ENCODE data around the gene HGF. TPM values are rescaled to one million over a fixed set of nuclear protein-coding genes. Genes with fewer than 3 reads are reported as not detected.

The HGF gene
- total and polyA plus RNA-seq, 2 experiments from 2014 or later: 13.4 to 33.2 TPM

GRCh38 chr7:81721437-81721836 is 48.4 kb downstream of the HGF start:
- Histone ChIP-seq H3K27me3 (no peaks in the 10 kb centered on the region), H3K4me2 (no peak overlapping the region), H3K9me2 (replicated peaks; ENCODE audit: insufficient read depth) (no peaks in the 10 kb centered on the region), H2AFZ (no peak overlapping the region), H3K4me1 (ENCODE audit: insufficient read depth) (peaks cover 4% of the 10 kb centered on the region), H4K20me1 (ENCODE audit: insufficient read depth, poor library complexity, severe bottlenecking) (no peaks in the 10 kb centered on the region), H3K27ac (no peak overlapping the region), H3K36me3 (replicated peaks; ENCODE audit: insufficient read depth, low read depth) (no peaks in the 10 kb centered on the region), H3K79me2 (no peaks in the 10 kb centered on the region), H3K9me3 (ENCODE audit: low read depth) (no peaks in the 10 kb centered on the region), H3K4me3 (no peak overlapping the region)
- DNase-seq (ENCODE audit: low spot score): no peak
- TF ChIP-seq EZH2 (IDR thresholded peaks at IDR 0.05; ENCODE audit: borderline replicate concordance) (no peak), EZH2phosphoT487 (IDR thresholded peaks at IDR 0.05; ENCODE audit: low read depth, severe bottlenecking, unreplicated experiment) (no peak), CTCF (IDR thresholded peaks at IDR 0.05; ENCODE audit: poor library complexity) (no peak)
- 79% methylated on average over 2 of the region's 2 CpGs for WGBS (ENCODE audit: low lambda C conversion rate, missing lambda C conversion rate)

DNA sequence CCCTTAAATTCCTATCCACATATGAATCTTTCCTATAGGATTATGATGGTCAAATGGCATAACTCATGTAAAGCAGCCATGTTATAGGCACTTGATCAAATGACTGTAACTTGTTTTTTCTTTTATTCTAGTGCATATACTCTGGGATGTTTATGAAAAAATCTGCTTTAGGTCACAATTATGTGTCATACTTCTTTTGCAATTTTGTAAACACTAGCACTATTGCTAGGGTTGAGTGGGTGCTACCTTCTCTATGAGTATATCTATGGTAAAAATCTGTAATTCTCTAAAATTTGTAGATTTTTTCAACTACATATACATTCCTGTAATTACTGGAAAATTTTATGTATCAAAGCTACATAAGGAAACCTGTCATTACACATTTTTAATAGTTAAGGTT is 50.0 kb downstream of the HGF start:
- H3K27ac ChIP-seq: no peak overlapping the region
- H3K36me3 ChIP-seq (replicated peaks; ENCODE audit: insufficient read depth, low read depth): no peaks in the 10 kb centered on the region
- DNase-seq (ENCODE audit: low spot score): no peak
- no peaks in the 10 kb centered on the region for H3K9me2 ChIP-seq (replicated peaks; ENCODE audit: insufficient read depth)
- H3K9me3 ChIP-seq (ENCODE audit: low read depth): no peaks in the 10 kb centered on the region
- no peak overlapping the region for H3K4me2 ChIP-seq
- no peaks in the 10 kb centered on the region for H3K27me3 ChIP-seq
- H3K4me3 ChIP-seq: no peak overlapping the region
- H3K4me1 ChIP-seq (ENCODE audit: insufficient read depth): no peaks in the 10 kb centered on the region
- no peaks in the 10 kb centered on the region for H4K20me1 ChIP-seq (ENCODE audit: insufficient read depth, poor library complexity, severe bottlenecking)
- no peak overlapping the region for H2AFZ ChIP-seq
- TF ChIP-seq EZH2 (IDR thresholded peaks at IDR 0.05; ENCODE audit: borderline replicate concordance) (no peak), CTCF (IDR thresholded peaks at IDR 0.05; ENCODE audit: poor library complexity) (no peak), EZH2phosphoT487 (IDR thresholded peaks at IDR 0.05; ENCODE audit: low read depth, severe bottlenecking, unreplicated experiment) (no peak)
- no peaks in the 10 kb centered on the region for H3K79me2 ChIP-seq

DNA sequence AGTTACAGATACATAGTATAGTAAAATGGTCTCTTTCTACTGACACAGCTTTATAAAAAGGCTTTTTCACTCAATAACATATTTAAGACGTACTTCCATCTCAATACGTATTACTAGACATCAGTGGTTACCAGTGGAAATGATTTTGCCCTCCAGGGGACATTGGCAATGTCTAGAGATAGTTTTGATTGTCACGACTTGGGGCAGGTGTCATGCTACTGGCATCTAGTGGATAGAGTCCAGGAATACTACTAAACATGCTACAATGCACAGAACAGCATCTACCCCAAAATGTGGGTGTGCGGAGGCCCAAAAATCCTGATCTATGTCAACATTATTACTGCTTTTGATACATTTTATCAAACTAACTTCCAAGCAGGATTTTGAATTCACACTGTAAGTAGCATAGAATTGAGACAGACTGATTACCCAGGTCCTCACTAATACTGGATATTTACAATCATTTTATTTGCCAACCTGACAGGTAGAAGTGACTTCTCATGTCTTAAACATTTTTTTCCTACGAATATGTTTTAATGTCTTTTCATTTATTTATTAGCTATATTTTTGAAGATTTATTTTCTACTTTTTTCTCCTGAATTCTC is 53.8 kb downstream of the HGF start:
- Histone ChIP-seq H3K9me2 (replicated peaks; ENCODE audit: insufficient read depth) (no peaks in the 10 kb centered on the region), H3K27me3 (no peaks in the 10 kb centered on the region), H3K9me3 (ENCODE audit: low read depth) (no peaks in the 10 kb centered on the region), H3K79me2 (no peaks in the 10 kb centered on the region), H3K4me1 (ENCODE audit: insufficient read depth) (no peaks in the 10 kb centered on the region), H3K27ac (no peak overlapping the region), H2AFZ (no peak overlapping the region), H3K4me2 (no peak overlapping the region), H4K20me1 (ENCODE audit: insufficient read depth, poor library complexity, severe bottlenecking) (no peaks in the 10 kb centered on the region), H3K4me3 (no peak overlapping the region), H3K36me3 (replicated peaks; ENCODE audit: insufficient read depth, low read depth) (no peaks in the 10 kb centered on the region)
- no peak for TF ChIP-seq CTCF (IDR thresholded peaks at IDR 0.05; ENCODE audit: poor library complexity)
- no peak for TF ChIP-seq EZH2phosphoT487 (IDR thresholded peaks at IDR 0.05; ENCODE audit: low read depth, severe bottlenecking, unreplicated experiment)
- TF ChIP-seq EZH2 (IDR thresholded peaks at IDR 0.05; ENCODE audit: borderline replicate concordance): no peak
- WGBS (ENCODE audit: low lambda C conversion rate, missing lambda C conversion rate): 73% methylated on average over 5 of the region's 5 CpGs
- DNase-seq (ENCODE audit: low spot score): peak; percentile 17

GRCh38 chr7:81714306-81714705 is 55.5 kb downstream of the HGF start:
- Histone ChIP-seq H4K20me1 (ENCODE audit: insufficient read depth, poor library complexity, severe bottlenecking) (no peaks in the 10 kb centered on the region), H3K9me3 (ENCODE audit: low read depth) (no peaks in the 10 kb centered on the region), H3K27ac (no peak overlapping the region), H3K4me3 (no peak overlapping the region), H3K4me2 (no peak overlapping the region), H3K9me2 (replicated peaks; ENCODE audit: insufficient read depth) (no peaks in the 10 kb centered on the region), H3K27me3 (no peaks in the 10 kb centered on the region), H2AFZ (no peak overlapping the region), H3K4me1 (ENCODE audit: insufficient read depth) (no peaks in the 10 kb centered on the region), H3K79me2 (no peaks in the 10 kb centered on the region), H3K36me3 (replicated peaks; ENCODE audit: insufficient read depth, low read depth) (no peaks in the 10 kb centered on the region)
- TF ChIP-seq EZH2phosphoT487 (IDR thresholded peaks at IDR 0.05; ENCODE audit: low read depth, severe bottlenecking, unreplicated experiment): no peak
- TF ChIP-seq CTCF (IDR thresholded peaks at IDR 0.05; ENCODE audit: poor library complexity): no peak
- TF ChIP-seq EZH2 (IDR thresholded peaks at IDR 0.05; ENCODE audit: borderline replicate concordance): no peak
- no peak for DNase-seq (ENCODE audit: low spot score)
- 76% methylated on average over 1 of the region's 1 CpG for WGBS (ENCODE audit: low lambda C conversion rate, missing lambda C conversion rate)

Measured in hepatocyte (in vitro differentiated cells).